Fibroblast of lung (primary cell): ENCODE data around the gene VDAC2. TPM values are rescaled to one million over a fixed set of nuclear protein-coding genes. Genes with fewer than 3 reads are reported as not detected.

Experiments used
- DNase-seq, 2 donors: peaks; one replicate each; pipeline versions ENCODE4 v3.0.0 to v3.0.0-alpha.2; 2010; ENCODE audit warnings: low read depth in 2 of 2
- H2AFZ ChIP-seq: 2 replicates; pipeline ENCODE4 v1.5.1; 2012; ENCODE audit warnings: low read length, control low read depth, inconsistent platforms
- H3K27ac ChIP-seq: 2 replicates; pipeline ENCODE4 v1.5.1; 2011; ENCODE audit warnings: low read length, control low read depth; ENCODE audit not compliant: insufficient read depth
- H3K27me3 ChIP-seq: 2 replicates; pipeline ENCODE4 v1.5.1; 2011; ENCODE audit warnings: mild to moderate bottlenecking, low read length; ENCODE audit not compliant: control insufficient read depth, insufficient read depth
- H3K36me3 ChIP-seq: 2 replicates; pipeline ENCODE4 v1.5.1; 2011; ENCODE audit warnings: low read length; ENCODE audit not compliant: control insufficient read depth, insufficient read depth
- H3K4me1 ChIP-seq: 2 replicates; pipeline ENCODE4 v1.5.1; 2011; ENCODE audit warnings: low read length; ENCODE audit not compliant: control insufficient read depth, insufficient read depth; ENCODE audit errors: extremely low read depth
- H3K4me2 ChIP-seq: 2 replicates; pipeline ENCODE4 v1.5.1; 2011; ENCODE audit warnings: low read length, control low read depth; ENCODE audit not compliant: insufficient read depth; ENCODE audit errors: extremely low read depth
- H3K4me3 ChIP-seq, 4 experiments: fragments of 200-600 bp in 1 of 4; sonication (generic) in 1 of 4; replicated peaks in 1 of 4; 2 replicates each; pipeline ENCODE4 v1.5.1; 2011 to 2016; ENCODE audit warnings: low read length in 4 of 4, low read depth in 3 of 4, mild to moderate bottlenecking in 3 of 4, control low read depth in 2 of 4, inconsistent platforms in 1 of 4, mixed read lengths in 1 of 4; ENCODE audit not compliant: insufficient read depth in 1 of 4; ENCODE audit errors: control extremely low read depth in 1 of 4
- H3K79me2 ChIP-seq: 2 replicates; pipeline ENCODE4 v1.5.1; 2012; ENCODE audit warnings: mild to moderate bottlenecking, low read length, inconsistent platforms; ENCODE audit not compliant: control insufficient read depth, insufficient read depth
- H3K9ac ChIP-seq: 2 replicates; pipeline ENCODE4 v1.5.1; 2011; ENCODE audit warnings: mild to moderate bottlenecking, low read length, control low read depth; ENCODE audit not compliant: insufficient read depth
- H3K9me3 ChIP-seq: 2 replicates; pipeline ENCODE4 v1.5.1; 2012; ENCODE audit warnings: low read depth, low read length; ENCODE audit not compliant: control insufficient read depth, insufficient read depth
- H4K20me1 ChIP-seq: 2 replicates; pipeline ENCODE4 v1.5.1; 2011; ENCODE audit warnings: low read length; ENCODE audit not compliant: control insufficient read depth, insufficient read depth; ENCODE audit errors: extremely low read depth
- CTCF ChIP-seq, 2 donors: IDR thresholded peaks in 1 of 2; conservative IDR thresholded peaks in 1 of 2; 1 replicate in 1 of 2; 2 replicates in 1 of 2; pipeline ENCODE4 v1.5.1; 2011 to 2012; ENCODE audit warnings: low read length in 2 of 2, control low read depth in 1 of 2, inconsistent platforms in 1 of 2, low read depth in 1 of 2, mild to moderate bottlenecking in 1 of 2
- EZH2 ChIP-seq: IDR thresholded peaks from 2 replicates; pipeline ENCODE4 v1.5.1; 2012; ENCODE audit warnings: low read length, control low read depth, mild to moderate bottlenecking; ENCODE audit errors: missing control alignments
- polyA plus RNA-seq, 2 donors: library from polyadenylated mRNA; depleted of rRNA in 1 of 2; stranded (reverse) in 1 of 2; unstranded in 1 of 2; fragments of >200 nt; gene quantifications; 2 replicates each; pipeline ENCODE4 v1.2.1, GENCODE V29; 2011 to 2012; ENCODE audit warnings: missing spikeins in 1 of 2
- total RNA-seq: library from RNA; depleted of rRNA; stranded (reverse); fragments of >200 nt; gene quantifications from 2 replicates; pipeline ENCODE4 v1.2.1, GENCODE V29; 2014

Gene VDAC2
- total and polyA plus RNA-seq, 2 donors (not counting 1 experiment from before 2014, with no cell fraction given): 151 to 208 TPM

- Histone ChIP-seq H3K27ac (no peak overlapping the region), H3K9ac (no peak overlapping the region), H2AFZ (no peak overlapping the region), H3K36me3 (peaks cover 13% of the 10 kb centered on the region), H3K4me2 (no peak overlapping the region), H4K20me1 (no peaks in the 10 kb centered on the region), H3K4me1 (peaks cover 23% of the 10 kb centered on the region), H3K4me3 (no peak overlapping the region), H3K9me3 (no peaks in the 10 kb centered on the region), H3K79me2 (peaks cover 68% of the 10 kb centered on the region), H3K27me3 (no peaks in the 10 kb centered on the region)
- no peak for DNase-seq
- no peak for TF ChIP-seq CTCF (conservative IDR thresholded peaks at IDR 0.05 in 1 of 2, IDR thresholded peaks at IDR 0.05 in 1 of 2; ENCODE audit: low read depth in 1 of 2, low read length in 2 of 2)
- TF ChIP-seq EZH2: no peak
Measured at GRCh38 chr10:75223507-75223906, 12.9 kb downstream of the VDAC2 start.

- Histone ChIP-seq H3K9me3 (no peaks in the 10 kb centered on the region), H3K4me3 (peak overlapping the region in 1 of 4 experiments; percentile 14), H2AFZ (no peak overlapping the region), H3K36me3 (peaks cover 10% of the 10 kb centered on the region), H3K27ac (peak overlapping the region; percentile 84), H3K79me2 (peaks cover 66% of the 10 kb centered on the region), H3K9ac (no peak overlapping the region), H3K4me1 (peaks cover 23% of the 10 kb centered on the region), H3K4me2 (peak overlapping the region; percentile 17), H3K27me3 (no peaks in the 10 kb centered on the region), H4K20me1 (no peaks in the 10 kb centered on the region)
- no peak for DNase-seq
- TF ChIP-seq EZH2 (no peak), CTCF (conservative IDR thresholded peaks at IDR 0.05 in 1 of 2, IDR thresholded peaks at IDR 0.05 in 1 of 2; ENCODE audit: low read depth in 1 of 2, low read length in 2 of 2) (no peak)
Measured at GRCh38 chr10:75226095-75226494, 15.5 kb downstream of the VDAC2 start.

GRCh38 chr10:75226656-75227055 lies 16.1 kb downstream of the VDAC2 start:
- no peaks in the 10 kb centered on the region for H4K20me1 ChIP-seq
- DNase-seq: no peak
- peak overlapping the region; percentile 84 for H3K27ac ChIP-seq
- peaks cover 23% of the 10 kb centered on the region for H3K4me1 ChIP-seq
- no peak overlapping the region for H3K9ac ChIP-seq
- H2AFZ ChIP-seq: no peak overlapping the region
- no peak for TF ChIP-seq EZH2
- no peak for TF ChIP-seq CTCF (conservative IDR thresholded peaks at IDR 0.05 in 1 of 2, IDR thresholded peaks at IDR 0.05 in 1 of 2; ENCODE audit: low read depth in 1 of 2, low read length in 2 of 2)
- H3K79me2 ChIP-seq: peaks cover 61% of the 10 kb centered on the region
- no peak overlapping the region for H3K4me2 ChIP-seq
- H3K27me3 ChIP-seq: no peaks in the 10 kb centered on the region
- no peaks in the 10 kb centered on the region for H3K9me3 ChIP-seq
- peak overlapping the region in 1 of 4 experiments; percentile 14 for H3K4me3 ChIP-seq
- H3K36me3 ChIP-seq: peaks cover 11% of the 10 kb centered on the region
